H1 (cell line): ENCODE results near the gene DNAH1. TPM values are rescaled to one million over a fixed set of nuclear protein-coding genes. Genes with fewer than 3 reads are reported as not detected.

Source experiments
- CTCF ChIA-PET: fragments of 300-600 bp; sonication (Branson Sonifier 250); formaldehyde crosslinking; loops from one replicate; lab custom pipeline; 2021; ENCODE audit not compliant: partially characterized antibody; lab: Charles Lee
- POLR2A ChIA-PET: fragments of 300-600 bp; sonication (Branson Sonifier 250); formaldehyde crosslinking; loops from one replicate; lab custom pipeline; 2021; ENCODE audit warnings: inconsistent platforms; ENCODE audit not compliant: partially characterized antibody; lab: Charles Lee
- DNase-seq, 2 experiments: peaks; one replicate each; pipeline versions ENCODE4 v3.0.0 to v3.0.0-alpha.2; 2010 to 2022; ENCODE audit warnings: low spot score in 2 of 2, low read depth in 1 of 2, mixed read lengths in 1 of 2
- FAIRE-seq: peaks from 2 replicates; lab custom pipeline; 2011; peaks lifted over from hg19 to GRCh38; lab: Jason Lieb, UNC
- H2AFZ ChIP-seq: 2 replicates; pipeline ENCODE4 v1.8.1; 2012; ENCODE audit warnings: low read length, inconsistent platforms
- H2AK5ac ChIP-seq: 2 replicates; pipeline ENCODE4 v1.6.1; 2013; ENCODE audit warnings: low read depth, low read length
- H2BK120ac ChIP-seq: replicated peaks from 2 replicates; pipeline ENCODE3; 2013; ENCODE audit warnings: low read depth, low read length, inconsistent platforms
- H2BK12ac ChIP-seq: 2 replicates; pipeline ENCODE4 v1.6.1; 2013; ENCODE audit warnings: low read depth, low read length
- H2BK15ac ChIP-seq: 2 replicates; pipeline ENCODE4 v1.6.1; 2013; ENCODE audit warnings: low read length
- H2BK20ac ChIP-seq: 2 replicates; pipeline ENCODE4 v1.6.1; 2013; ENCODE audit warnings: low read length
- H2BK5ac ChIP-seq: 2 replicates; pipeline ENCODE4 v1.6.1; 2013; ENCODE audit warnings: low read depth, low read length
- H3K14ac ChIP-seq: 2 replicates; pipeline ENCODE4 v1.6.1; 2013; ENCODE audit warnings: inconsistent platforms; ENCODE audit not compliant: insufficient read length
- H3K18ac ChIP-seq: 2 replicates; pipeline ENCODE4 v1.6.1; 2013; ENCODE audit warnings: low read length; ENCODE audit errors: extremely low read depth
- H3K23ac ChIP-seq: 2 replicates; pipeline ENCODE4 v1.6.1; 2013; ENCODE audit warnings: inconsistent platforms; ENCODE audit not compliant: insufficient read length
- H3K23me2 ChIP-seq: 2 replicates; pipeline ENCODE4 v1.6.1; 2013; ENCODE audit warnings: low read depth, low read length
- H3K27ac ChIP-seq: 2 replicates; pipeline ENCODE4 v1.6.1; 2011; ENCODE audit warnings: low read depth, low read length, inconsistent platforms
- H3K27me3 ChIP-seq, 4 experiments: replicated peaks in 1 of 4; 1 replicate in 1 of 4; 2 replicates in 3 of 4; pipeline versions ENCODE4 v1.6.1 to v1.8.1; 2011 to 2013; ENCODE audit warnings: low read length in 3 of 4, mild to moderate bottlenecking in 3 of 4, inconsistent platforms in 2 of 4, mixed read lengths in 2 of 4, moderate library complexity in 1 of 4; ENCODE audit not compliant: control insufficient read depth in 3 of 4, insufficient read depth in 3 of 4; ENCODE audit errors: extremely low read depth in 1 of 4
- H3K36me3 ChIP-seq, 4 experiments: 2 replicates each; pipeline versions ENCODE4 v1.6.1 to v1.8.1; 2011 to 2013; ENCODE audit warnings: mild to moderate bottlenecking in 4 of 4, low read length in 3 of 4, moderate library complexity in 2 of 4, control low read depth in 1 of 4, inconsistent platforms in 1 of 4; ENCODE audit not compliant: insufficient read depth in 4 of 4, control insufficient read depth in 2 of 4
- H3K4ac ChIP-seq: replicated peaks from 2 replicates; pipeline ENCODE3; 2013; ENCODE audit warnings: low read length, low read depth, mixed read lengths, inconsistent platforms; ENCODE audit not compliant: insufficient read length
- H3K4me1 ChIP-seq, 4 experiments: replicated peaks in 1 of 4; 1 replicate in 1 of 4; 2 replicates in 3 of 4; pipeline versions ENCODE4 v1.6.1 to v1.8.1; 2011 to 2013; ENCODE audit warnings: low read length in 3 of 4, inconsistent platforms in 2 of 4, mixed read lengths in 1 of 4; ENCODE audit not compliant: insufficient read depth in 4 of 4, control insufficient read depth in 3 of 4
- H3K4me2 ChIP-seq, 2 experiments: 2 replicates each; pipeline versions ENCODE4 v1.6.1 to v1.8.1; 2011 to 2013; ENCODE audit warnings: low read depth in 2 of 2, low read length in 2 of 2, control low read depth in 1 of 2, inconsistent platforms in 1 of 2, mild to moderate bottlenecking in 1 of 2; ENCODE audit not compliant: insufficient read depth in 1 of 2
- H3K4me3 ChIP-seq, 4 experiments: fragments of 200-600, 300-600 bp in 1 of 4; sonication (generic), shearing (Covaris generic), sonication (Bioruptor Twin) in 1 of 4; 2 replicates each; pipeline versions ENCODE4 v1.5.1 to v1.8.1; 2011 to 2016; ENCODE audit warnings: low read length in 4 of 4, low read depth in 3 of 4, control low read depth in 2 of 4, inconsistent platforms in 2 of 4, mild to moderate bottlenecking in 2 of 4, mixed read lengths in 1 of 4, moderate library complexity in 1 of 4; ENCODE audit not compliant: insufficient read depth in 2 of 4; ENCODE audit errors: extremely low read depth in 1 of 4
- H3K56ac ChIP-seq: replicated peaks from 2 replicates; pipeline ENCODE3; 2013; ENCODE audit warnings: low read depth, mild to moderate bottlenecking, mixed read lengths, low read length, inconsistent platforms; ENCODE audit not compliant: insufficient read length
- H3K79me1 ChIP-seq: 2 replicates; pipeline ENCODE4 v1.6.1; 2013; ENCODE audit warnings: low read depth, low read length, control low read depth
- H3K79me2 ChIP-seq, 2 experiments: 2 replicates each; pipeline versions ENCODE4 v1.6.1 to v1.8.1; 2012 to 2013; ENCODE audit warnings: low read length in 2 of 2, mild to moderate bottlenecking in 2 of 2, inconsistent platforms in 1 of 2; ENCODE audit not compliant: insufficient read depth in 2 of 2, control insufficient read depth in 1 of 2
- H3K9ac ChIP-seq, 4 experiments: replicated peaks in 1 of 4; 1 replicate in 1 of 4; 2 replicates in 3 of 4; pipeline versions ENCODE4 v1.6.1 to v1.8.1; 2011 to 2013; ENCODE audit warnings: low read depth in 3 of 4, low read length in 3 of 4, control low read depth in 2 of 4, mild to moderate bottlenecking in 2 of 4, moderate library complexity in 2 of 4, inconsistent platforms in 1 of 4; ENCODE audit errors: extremely low read depth in 1 of 4
- H3K9me3 ChIP-seq, 2 experiments: 2 replicates each; pipeline versions ENCODE4 v1.6.1 to v1.8.1; 2012 to 2013; ENCODE audit warnings: mild to moderate bottlenecking in 2 of 2, moderate library complexity in 2 of 2, control low read depth in 1 of 2, inconsistent platforms in 1 of 2, low read depth in 1 of 2, low read length in 1 of 2, mixed read lengths in 1 of 2; ENCODE audit not compliant: insufficient read depth in 2 of 2
- H4K20me1 ChIP-seq, 2 experiments: replicated peaks in 1 of 2; 2 replicates each; pipeline versions ENCODE3 to v1.8.1; 2011 to 2013; ENCODE audit warnings: inconsistent platforms in 2 of 2, low read length in 2 of 2, mild to moderate bottlenecking in 1 of 2; ENCODE audit not compliant: insufficient read depth in 2 of 2, control insufficient read depth in 1 of 2
- H4K5ac ChIP-seq: 2 replicates; pipeline ENCODE4 v1.6.1; 2013; ENCODE audit warnings: low read length, low read depth, mixed read lengths, inconsistent platforms; ENCODE audit not compliant: insufficient read length
- H4K8ac ChIP-seq: 2 replicates; pipeline ENCODE4 v1.8.0; 2013; ENCODE audit warnings: mild to moderate bottlenecking, moderate library complexity, low read length, inconsistent platforms; ENCODE audit not compliant: insufficient read depth; ENCODE audit errors: extremely low read depth
- H4K91ac ChIP-seq: replicated peaks from 2 replicates; pipeline ENCODE3; 2013; ENCODE audit warnings: low read length, mixed read lengths, inconsistent platforms; ENCODE audit not compliant: insufficient read length
- BACH1 ChIP-seq: IDR thresholded peaks from 2 replicates; pipeline ENCODE4 v1.6.1; 2012; ENCODE audit warnings: low read length, improper control_type of control experiment
- CBX5 ChIP-seq: fragments of 300-800, 300-1000 bp; sonication (generic); IDR thresholded peaks from 2 replicates; pipeline ENCODE4 v1.7.1; 2016; ENCODE audit warnings: antibody characterized with exemption, low read length, low read depth
- EGR1 ChIP-seq: IDR thresholded peaks from 2 replicates; pipeline ENCODE4 v1.6.1; 2011; ENCODE audit warnings: low read depth, low read length, borderline replicate concordance
- GTF2F1 ChIP-seq: IDR thresholded peaks from 2 replicates; pipeline ENCODE4 v1.6.1; 2012; ENCODE audit warnings: low read depth, low read length, improper control_type of control experiment, borderline replicate concordance
- NANOG ChIP-seq: IDR thresholded peaks from 2 replicates; pipeline ENCODE4 v1.6.1; 2011; ENCODE audit warnings: low read length, low read depth, mild to moderate bottlenecking, inconsistent platforms; ENCODE audit not compliant: insufficient read depth, poor library complexity, severe bottlenecking
- NRF1 ChIP-seq: IDR thresholded peaks from 2 replicates; pipeline ENCODE4 v1.6.1; 2011; ENCODE audit warnings: mild to moderate bottlenecking, low read depth, low read length, improper control_type of control experiment
- RBBP5 ChIP-seq: IDR thresholded peaks from 2 replicates; pipeline ENCODE4 v1.7.1; 2012; ENCODE audit warnings: low read depth, mild to moderate bottlenecking, inconsistent platforms, low read length, moderate library complexity, borderline replicate concordance
- WGBS, 2 experiments: shearing (Covaris generic) in 1 of 2; methylation state at CpG; one replicate each; pipeline versions ENCODE4 v1.1.6 to v1.1.7; 2013 to 2015; ENCODE audit warnings: low lambda C conversion rate in 2 of 2, mixed read lengths in 2 of 2, inconsistent platforms in 1 of 2, low coverage in 1 of 2, missing lambda C conversion rate in 1 of 2; ENCODE audit not compliant: insufficient replicate concordance in 2 of 2, insufficient coverage in 1 of 2, insufficient read length in 1 of 2; ENCODE audit errors: extremely low coverage in 1 of 2, missing lambda C conversion rate in 1 of 2; 5-methylcytosine and 5-hydroxymethylcytosine counted together
- polyA plus RNA-seq, 7 experiments: library from polyadenylated mRNA; depleted of rRNA in 3 of 7; stranded (reverse) in 5 of 7; unstranded in 2 of 7; fragments of >200 nt in 5 of 7; fragments of 200-250 nt in 2 of 7; gene quantifications; 1 replicate in 5 of 7; 2 replicates in 1 of 7; 4 replicates in 1 of 7; pipeline versions ENCODE4 v1.2.1 to v1.2.3, GENCODE V29; 2011 to 2013; ENCODE audit warnings: missing spikeins in 2 of 7, mixed read lengths in 2 of 7
- total RNA-seq: library from RNA; stranded (reverse); fragmentation: NEBNext Ultra II Directional; extraction: Animal tissue kit (Norgen Biotek cat#: 25700); gene quantifications from 2 replicates; pipeline ENCODE4 v1.2.1, GENCODE V29; 2021

DNAH1 gene
- total and polyA plus RNA-seq, 2 of the 8 experiments (the other 6 are each of a cell fraction or from before 2014, with no cell fraction given), result 1.0 to 1.5 TPM

- H3K14ac ChIP-seq, result no peak overlapping the region
- peaks cover 0 to 2% of the 10 kb centered on the region in 2 experiments for H4K20me1 ChIP-seq
- H4K8ac ChIP-seq, result no peak overlapping the region
- no peaks in the 10 kb centered on the region for H3K9me3 ChIP-seq
- no peak for FAIRE-seq
- H2BK15ac ChIP-seq, result no peak overlapping the region
- H2AK5ac ChIP-seq, result no peak overlapping the region
- no peak overlapping the region for H3K18ac ChIP-seq
- H3K23ac ChIP-seq, result no peak overlapping the region
- peaks cover 0 to 15% (median 12%) of the 10 kb centered on the region in 4 experiments; a peak in 6 of 7 replicates for H3K4me1 ChIP-seq
- no peak for TF ChIP-seq EGR1
- TF ChIP-seq NRF1, result no peak
- no peak for TF ChIP-seq GTF2F1
- no peak for TF ChIP-seq BACH1
- no peak for TF ChIP-seq NANOG
- TF ChIP-seq CBX5, result no peak
- TF ChIP-seq RBBP5, result no peak
- no peak overlapping the region for H3K9ac ChIP-seq
- H3K36me3 ChIP-seq, result no peaks in the 10 kb centered on the region; a peak in 1 of 8 replicates
- peaks cover 13% of the 10 kb centered on the region; the same call in 1 of the 2 replicates for H3K23me2 ChIP-seq
- H3K27me3 ChIP-seq, result peaks cover 0 to 3% (median 1%) of the 10 kb centered on the region in 4 experiments; a peak in 4 of 7 replicates
- DNase-seq, result no peak
- no peak overlapping the region for H3K56ac ChIP-seq
- no peak overlapping the region for H2BK120ac ChIP-seq
- no peaks in the 10 kb centered on the region for H3K79me2 ChIP-seq
- no peak overlapping the region for H4K5ac ChIP-seq
- no peaks in the 10 kb centered on the region for H3K79me1 ChIP-seq
- H2BK12ac ChIP-seq, result no peak overlapping the region
- no peak overlapping the region for H3K27ac ChIP-seq
- H2BK5ac ChIP-seq, result no peak overlapping the region
- POLR2A ChIA-PET, result no interaction called here
- no peak overlapping the region for H2AFZ ChIP-seq
- 89% methylated on average over 2 of the region's 2 CpGs; no CpG with 5 or more reads in 1 of the 2 experiments for WGBS, 2 experiments
- CTCF ChIA-PET, result interaction anchor here (0.7 to 1.4 kb wide), 2 partner anchors 45 to 82 kb away, joined by 3 to 5 read pairs; no protein-coding TSS in a partner anchor
- no peak overlapping the region for H4K91ac ChIP-seq
- H3K4ac ChIP-seq, result no peak overlapping the region
- H2BK20ac ChIP-seq, result no peak overlapping the region
- H3K4me2 ChIP-seq, result no peak overlapping the region
- no peak overlapping the region for H3K4me3 ChIP-seq
Measured at GRCh38 chr3:52303811-52304210, 12.3 kb upstream of the DNAH1 start.
